NB4 (cell line): Measurements from ENCODE around the gene SCGB1C2.

Experiments
- DNase-seq: peaks from one replicate; pipeline ENCODE4 v3.0.0; 2010; ENCODE audit warnings: low read depth
- H3K4me3 ChIP-seq: one replicate; pipeline ENCODE4 v1.5.1; 2011; ENCODE audit warnings: mild to moderate bottlenecking, low read depth, low read length, moderate library complexity
- MYC ChIP-seq: IDR thresholded peaks from 2 replicates; pipeline ENCODE4 v1.6.1; 2011; ENCODE audit warnings: low read depth, low read length
- POLR2A ChIP-seq: IDR thresholded peaks from 2 replicates; pipeline ENCODE4 v1.6.1; 2011; ENCODE audit warnings: mild to moderate bottlenecking; ENCODE audit not compliant: insufficient read length; ENCODE audit errors: extremely low read depth
- TF ChIP-seq, protein P1 (sequence below): IDR thresholded peaks from one replicate; pipeline ENCODE4 v1.5.1; 2012; ENCODE audit warnings: low read depth, low read length
- TF ChIP-seq, protein P2 (sequence below): IDR thresholded peaks from 2 replicates; pipeline ENCODE4 v1.6.1; 2011; ENCODE audit warnings: low read depth, low read length

Gene SCGB1C2

DNA sequence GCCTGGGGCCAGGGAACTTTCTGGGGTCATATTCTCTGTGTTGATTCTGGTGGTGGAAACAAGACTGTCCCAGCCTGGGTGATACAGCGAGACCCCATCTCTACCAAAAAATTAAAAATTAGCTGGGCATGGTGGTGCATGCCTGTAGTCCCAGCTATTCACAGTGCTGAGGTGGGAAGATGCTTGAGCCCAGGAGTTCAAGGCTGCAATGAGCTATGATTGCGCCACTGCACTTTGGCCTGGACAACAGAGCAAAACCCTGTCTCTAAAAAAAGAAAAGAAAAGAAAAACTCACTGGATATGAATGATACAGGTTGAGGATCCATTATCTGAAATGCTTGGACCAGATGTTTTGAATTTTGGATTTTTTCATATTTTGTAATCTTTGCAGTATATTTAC, 13.6 kb downstream of the SCGB1C2 start:
- H3K4me3 ChIP-seq, result no peak overlapping the region
- TF ChIP-seq, protein P1, sequence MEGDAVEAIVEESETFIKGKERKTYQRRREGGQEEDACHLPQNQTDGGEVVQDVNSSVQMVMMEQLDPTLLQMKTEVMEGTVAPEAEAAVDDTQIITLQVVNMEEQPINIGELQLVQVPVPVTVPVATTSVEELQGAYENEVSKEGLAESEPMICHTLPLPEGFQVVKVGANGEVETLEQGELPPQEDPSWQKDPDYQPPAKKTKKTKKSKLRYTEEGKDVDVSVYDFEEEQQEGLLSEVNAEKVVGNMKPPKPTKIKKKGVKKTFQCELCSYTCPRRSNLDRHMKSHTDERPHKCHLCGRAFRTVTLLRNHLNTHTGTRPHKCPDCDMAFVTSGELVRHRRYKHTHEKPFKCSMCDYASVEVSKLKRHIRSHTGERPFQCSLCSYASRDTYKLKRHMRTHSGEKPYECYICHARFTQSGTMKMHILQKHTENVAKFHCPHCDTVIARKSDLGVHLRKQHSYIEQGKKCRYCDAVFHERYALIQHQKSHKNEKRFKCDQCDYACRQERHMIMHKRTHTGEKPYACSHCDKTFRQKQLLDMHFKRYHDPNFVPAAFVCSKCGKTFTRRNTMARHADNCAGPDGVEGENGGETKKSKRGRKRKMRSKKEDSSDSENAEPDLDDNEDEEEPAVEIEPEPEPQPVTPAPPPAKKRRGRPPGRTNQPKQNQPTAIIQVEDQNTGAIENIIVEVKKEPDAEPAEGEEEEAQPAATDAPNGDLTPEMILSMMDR, result no peak
- TF ChIP-seq, protein P2, sequence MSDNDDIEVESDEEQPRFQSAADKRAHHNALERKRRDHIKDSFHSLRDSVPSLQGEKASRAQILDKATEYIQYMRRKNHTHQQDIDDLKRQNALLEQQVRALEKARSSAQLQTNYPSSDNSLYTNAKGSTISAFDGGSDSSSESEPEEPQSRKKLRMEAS, result no peak
- DNase-seq, result no peak

DNA sequence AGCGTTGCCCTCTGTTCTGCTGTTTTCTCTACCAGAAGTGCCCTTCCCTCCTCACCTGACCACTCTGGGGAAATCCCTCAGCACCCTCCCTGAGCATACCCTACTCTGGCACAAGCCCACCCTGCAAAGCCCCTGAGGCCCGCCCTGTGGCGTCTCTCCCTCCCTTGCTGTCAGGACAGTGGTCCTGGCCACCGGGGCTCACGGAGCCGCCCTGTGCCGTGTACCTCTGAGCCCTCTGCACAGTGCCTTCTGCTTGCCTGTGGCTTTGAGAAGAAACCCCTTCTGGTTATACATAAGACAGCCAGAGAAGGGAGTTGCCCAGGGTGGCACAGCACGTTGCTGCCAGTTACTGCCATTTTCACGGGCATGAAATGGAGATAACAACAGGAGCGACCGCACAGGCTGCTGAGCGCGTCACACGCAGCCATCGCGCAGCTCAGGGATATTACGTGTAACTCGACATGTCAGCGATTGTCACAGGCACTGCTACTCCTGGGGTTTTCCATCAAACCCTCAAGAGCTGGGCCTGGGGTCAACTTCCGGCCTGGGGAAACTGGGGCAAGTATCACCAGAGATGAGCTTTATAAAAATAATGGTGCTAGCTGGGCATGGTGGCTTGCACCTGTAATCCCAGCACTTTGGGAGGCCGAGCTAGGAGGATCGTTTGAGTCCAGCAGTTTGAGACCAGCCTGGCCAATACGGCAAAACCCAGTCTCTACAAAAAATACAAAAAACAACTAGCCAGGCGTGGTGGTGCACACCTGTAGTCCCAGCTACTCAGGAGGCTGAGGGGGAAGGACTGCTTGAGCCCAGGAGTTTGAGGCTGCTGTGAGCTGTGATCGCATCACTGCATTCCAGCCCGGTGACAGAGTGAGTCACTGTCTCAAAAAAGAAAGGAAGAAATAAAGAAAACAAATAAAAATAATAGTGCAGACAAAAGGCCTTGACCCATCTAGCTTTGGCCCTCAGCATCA, 14.8 kb downstream of the SCGB1C2 start:
- no peak for DNase-seq
- TF ChIP-seq MYC (no peak), POLR2A (no peak)
- TF ChIP-seq, protein P1, result no peak
- TF ChIP-seq, protein P2, result no peak
- H3K4me3 ChIP-seq, result no peak overlapping the region

DNA sequence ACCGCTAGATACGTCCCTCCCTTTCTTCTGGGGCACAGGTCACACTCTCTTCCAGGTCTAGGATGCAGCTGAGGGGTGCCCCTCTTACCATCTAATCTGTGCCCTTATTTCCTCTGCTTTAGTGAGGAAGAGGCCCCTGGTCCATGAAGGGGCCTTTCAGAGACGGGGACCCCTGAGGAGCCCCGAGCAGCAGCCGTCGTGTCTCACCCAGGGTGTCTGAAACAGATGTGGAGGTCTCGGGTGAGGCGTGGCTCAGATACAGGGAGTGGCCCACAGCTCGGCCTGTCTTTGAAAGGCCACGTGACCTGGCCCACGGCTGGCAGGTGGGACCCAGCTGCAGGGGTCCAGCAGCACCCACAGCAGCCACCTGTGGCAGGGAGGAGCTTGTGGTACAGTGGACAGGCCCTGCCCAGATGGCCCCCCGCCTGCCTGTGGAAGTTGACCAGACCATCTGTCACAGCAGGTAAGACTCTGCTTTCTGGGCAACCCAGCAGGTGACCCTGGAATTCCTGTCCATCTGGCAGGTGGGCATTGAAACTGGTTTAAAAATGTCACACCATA, 15.6 kb downstream of the SCGB1C2 start:
- DNase-seq, result no peak
- TF ChIP-seq MYC, result no peak
- TF ChIP-seq, protein P1, result no peak
- TF ChIP-seq POLR2A, result no peak
- TF ChIP-seq, protein P2, result no peak
- H3K4me3 ChIP-seq, result no peak overlapping the region

DNA sequence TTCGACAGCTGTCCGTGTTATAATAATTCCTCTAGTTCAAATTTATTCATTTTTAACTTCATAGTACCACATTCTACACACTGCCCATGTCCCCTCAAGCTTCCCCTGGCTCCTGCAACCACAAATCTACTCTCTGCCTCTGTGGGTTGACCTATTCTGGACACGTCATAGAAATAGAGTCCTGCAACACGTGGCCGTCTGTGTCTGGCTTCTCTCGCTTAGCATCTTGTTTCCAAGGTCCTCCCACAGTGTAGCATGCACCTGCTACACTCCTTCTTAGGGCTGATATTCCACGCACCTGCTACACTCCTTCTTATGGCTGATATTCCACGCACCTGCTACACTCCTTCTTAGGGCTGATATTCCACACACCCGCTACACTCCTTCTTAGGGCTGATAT, 16.5 kb downstream of the SCGB1C2 start:
- DNase-seq, result no peak
- no peak overlapping the region for H3K4me3 ChIP-seq
- TF ChIP-seq MYC, result no peak
- TF ChIP-seq, protein P1, result no peak

DNA sequence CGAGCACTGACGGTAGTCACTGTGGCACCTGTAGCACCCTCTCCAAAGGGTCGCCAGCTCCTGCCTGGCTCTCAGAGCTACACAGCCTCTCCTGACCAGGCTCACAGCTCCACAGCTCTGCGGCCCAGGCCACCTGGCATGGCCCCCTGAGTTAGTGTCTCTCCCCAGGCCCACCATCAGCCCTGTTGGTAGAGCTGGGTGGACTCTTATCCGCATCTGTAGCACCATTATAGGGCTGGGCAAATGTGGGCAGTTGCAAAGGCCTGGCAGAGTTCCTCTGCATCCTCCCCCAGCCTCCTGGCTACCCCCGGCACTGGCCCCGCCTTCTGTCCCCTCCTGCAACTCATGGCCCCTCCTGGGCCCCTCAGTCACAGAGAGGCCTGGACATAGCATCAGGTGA, 18.2 kb downstream of the SCGB1C2 start:
- no peak overlapping the region for H3K4me3 ChIP-seq
- DNase-seq, result no peak
- no peak for TF ChIP-seq POLR2A
- TF ChIP-seq, protein P1, result no peak

DNA sequence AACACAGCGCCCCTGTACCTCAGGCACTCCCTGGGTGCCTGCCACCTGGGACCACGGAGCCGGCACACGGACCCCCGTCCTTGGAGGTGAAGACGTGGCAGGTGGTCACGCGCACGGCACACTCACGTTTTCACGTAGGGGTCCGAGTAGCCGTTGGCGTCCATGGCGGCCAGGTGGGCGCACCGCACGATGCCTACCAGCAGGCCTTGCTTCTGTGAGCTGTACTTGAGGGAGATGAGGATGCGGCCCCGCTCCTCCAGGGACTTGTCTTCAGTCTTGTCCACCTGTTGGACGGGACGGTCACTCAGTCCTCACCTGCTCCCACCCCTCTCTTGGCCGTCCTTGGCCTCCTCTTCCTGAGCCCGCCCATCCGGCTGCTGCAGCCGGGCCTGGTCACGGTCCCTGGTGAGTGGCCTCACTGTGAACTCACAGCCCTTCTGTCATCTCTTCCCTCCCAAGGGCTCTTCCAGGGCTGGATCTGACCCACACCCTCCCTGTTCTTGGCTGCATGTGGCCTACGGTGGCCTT, 18.8 kb downstream of the SCGB1C2 start:
- DNase-seq, result no peak
- H3K4me3 ChIP-seq, result no peak overlapping the region
- TF ChIP-seq, protein P2, result no peak
